GM21737 (cell line): ENCODE data around the gene KLC4.
"Not testable (repeated sequence)": the region's sequence is repeated elsewhere in the genome, so short reads cannot be mapped to it uniquely, and the experiment has no call there.

Experiments used
- ATAC-seq: cut with Tn5 transposase; IDR thresholded peaks from one replicate; pipeline ENCODE4 v1.9.1; 2021; ENCODE audit warnings: mild to moderate bottlenecking, moderate library complexity; ENCODE audit not compliant: unreplicated experiment

The KLC4 gene

GRCh38 chr6:43060755-43061633 is 1.6 kb downstream of the KLC4 start:
- no peak for ATAC-seq

GRCh38 chr6:43061861-43062260 is 2.4 kb downstream of the KLC4 start:
- ATAC-seq, result no peak

- no peak for ATAC-seq
Measured at GRCh38 chr6:43062818-43063217, 3.4 kb downstream of the KLC4 start.

- no peak for ATAC-seq
Measured at GRCh38 chr6:43070028-43070632, 10.7 kb downstream of the KLC4 start.

- ATAC-seq, result no peak
Measured at GRCh38 chr6:43074847-43075669, 15.6 kb downstream of the KLC4 start.

- no peak for ATAC-seq
Measured at GRCh38 chr6:43075670-43076463, 16.4 kb downstream of the KLC4 start, which contains the start of gene PTK7. Gene PTK7, plus strand, starts transcription at chr6:43076314. Its CDS starts 175 bp downstream, at chr6:43076489.

GRCh38 chr6:43076464-43077332 is 17.3 kb downstream of the KLC4 start:
- no peak for ATAC-seq

- ATAC-seq, result no peak
Measured at GRCh38 chr6:43077333-43077809, 17.9 kb downstream of the KLC4 start.

GRCh38 chr6:43077981-43078511 is 18.6 kb downstream of the KLC4 start:
- no peak for ATAC-seq

GRCh38 chr6:43078691-43079090 is 19.3 kb downstream of the KLC4 start:
- ATAC-seq, result no peak

- no peak for ATAC-seq
Measured at GRCh38 chr6:43081043-43081442, 21.6 kb downstream of the KLC4 start.

GRCh38 chr6:43081922-43082321 is 22.5 kb downstream of the KLC4 start:
- ATAC-seq, result not testable (repeated sequence)

GRCh38 chr6:43082806-43083655 is 23.6 kb downstream of the KLC4 start:
- ATAC-seq, result no peak

GRCh38 chr6:43086022-43086658 is 26.7 kb downstream of the KLC4 start:
- ATAC-seq, result no peak

- ATAC-seq, result no peak
Measured at GRCh38 chr6:43088654-43089056, 29.2 kb downstream of the KLC4 start.

GRCh38 chr6:43089467-43089866 is 30.0 kb downstream of the KLC4 start:
- ATAC-seq, result no peak

GRCh38 chr6:43089874-43090558 is 30.6 kb downstream of the KLC4 start:
- no peak for ATAC-seq
